ENCODE results near the gene TUBGCP2. TPM values are rescaled to one million over a fixed set of nuclear protein-coding genes. Genes with fewer than 3 reads are reported as not detected.
A peak's percentile ranks its signal among the peaks of the same experiment; 100 is the strongest.

TUBGCP2 gene
- total and polyA plus RNA-seq, 11 donors = 33.5 to 49.5 (median 38.2) TPM

DNA sequence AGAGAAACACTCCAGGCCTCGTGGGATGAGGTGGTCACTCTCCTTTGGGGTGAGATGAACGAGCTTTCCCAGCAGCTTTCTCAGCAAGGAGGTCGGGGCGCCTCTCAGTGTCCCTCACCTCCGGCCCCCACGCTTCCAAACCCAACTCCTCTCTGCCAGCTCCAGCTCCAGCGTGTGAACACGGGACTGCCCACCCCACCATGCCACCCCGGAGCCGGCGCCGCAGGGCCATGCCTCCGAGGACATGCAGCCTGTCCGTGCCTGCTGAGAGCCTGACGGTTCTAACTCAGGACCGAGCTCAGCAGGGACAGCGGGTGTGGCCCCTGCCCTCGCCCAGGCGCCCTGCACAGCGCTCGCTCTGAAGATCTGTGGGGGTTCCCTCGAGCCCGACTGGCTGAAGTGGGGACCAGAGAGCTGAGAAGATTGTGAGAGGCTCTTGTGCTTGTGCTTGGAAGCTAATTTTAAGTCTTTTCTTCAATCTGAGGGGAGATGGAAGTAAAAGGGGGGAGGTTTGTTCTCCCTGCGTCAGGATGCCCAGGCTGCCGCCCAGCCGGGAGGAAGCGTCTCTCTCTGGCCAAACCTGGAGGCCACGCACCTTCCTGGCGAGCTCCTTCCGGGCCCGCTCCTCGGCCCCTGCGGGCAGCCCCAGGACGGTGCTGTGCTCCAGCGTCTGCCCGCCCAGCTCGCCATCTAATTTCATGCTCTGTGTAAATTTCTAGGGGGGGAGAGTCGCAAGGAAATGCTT lies 26.9 kb downstream of the TUBGCP2 start:
- TF ChIP-seq POLR2A (IDR thresholded peaks at IDR 0.05) = no peak
- TF ChIP-seq, protein P1, sequence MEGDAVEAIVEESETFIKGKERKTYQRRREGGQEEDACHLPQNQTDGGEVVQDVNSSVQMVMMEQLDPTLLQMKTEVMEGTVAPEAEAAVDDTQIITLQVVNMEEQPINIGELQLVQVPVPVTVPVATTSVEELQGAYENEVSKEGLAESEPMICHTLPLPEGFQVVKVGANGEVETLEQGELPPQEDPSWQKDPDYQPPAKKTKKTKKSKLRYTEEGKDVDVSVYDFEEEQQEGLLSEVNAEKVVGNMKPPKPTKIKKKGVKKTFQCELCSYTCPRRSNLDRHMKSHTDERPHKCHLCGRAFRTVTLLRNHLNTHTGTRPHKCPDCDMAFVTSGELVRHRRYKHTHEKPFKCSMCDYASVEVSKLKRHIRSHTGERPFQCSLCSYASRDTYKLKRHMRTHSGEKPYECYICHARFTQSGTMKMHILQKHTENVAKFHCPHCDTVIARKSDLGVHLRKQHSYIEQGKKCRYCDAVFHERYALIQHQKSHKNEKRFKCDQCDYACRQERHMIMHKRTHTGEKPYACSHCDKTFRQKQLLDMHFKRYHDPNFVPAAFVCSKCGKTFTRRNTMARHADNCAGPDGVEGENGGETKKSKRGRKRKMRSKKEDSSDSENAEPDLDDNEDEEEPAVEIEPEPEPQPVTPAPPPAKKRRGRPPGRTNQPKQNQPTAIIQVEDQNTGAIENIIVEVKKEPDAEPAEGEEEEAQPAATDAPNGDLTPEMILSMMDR (IDR thresholded peaks at IDR 0.05) = no peak
- peaks cover 0 to 6% (median under 1%) of the 10 kb centered on the region in 9 donors for H3K27me3 ChIP-seq
- H3K36me3 ChIP-seq = peaks cover 6 to 85% (median 71%) of the 10 kb centered on the region in 9 donors
- WGBS, 4 donors = 89 to 93% (median 92%) methylated on average over 34 to 38 of the region's 38 CpGs
- H3K4me1 ChIP-seq = peaks cover 0 to 38% (median 2%) of the 10 kb centered on the region in 12 donors
- DNase-seq = no peak
- no peak for ATAC-seq
- intact Hi-C loops (cut with DNase I) = no loop called here
- no peak overlapping the region for H3K27ac ChIP-seq
- H3K4me3 ChIP-seq = no peak overlapping the region
- H3K9me3 ChIP-seq = no peaks in the 10 kb centered on the region

GRCh38 chr10:133281084-133281483 lies 27.6 kb downstream of the TUBGCP2 start:
- Histone ChIP-seq H3K4me1 (peaks cover 0 to 45% (median 8%) of the 10 kb centered on the region in 12 donors), H3K36me3 (peaks cover 6 to 78% (median 64%) of the 10 kb centered on the region in 9 donors), H3K27ac (no peak overlapping the region), H3K4me3 (no peak overlapping the region), H3K27me3 (peaks cover 0 to 14% (median 7%) of the 10 kb centered on the region in 9 donors), H3K9me3 (no peaks in the 10 kb centered on the region)
- DNase-seq (no peak), ATAC-seq (no peak)
- 94 to 95% (median 94%) methylated on average over 8 to 15 of the region's 15 CpGs for WGBS, 4 donors
- TF ChIP-seq POLR2A (IDR thresholded peaks at IDR 0.05) = no peak
- TF ChIP-seq, protein P1 (IDR thresholded peaks at IDR 0.05) = no peak
- intact Hi-C loops (cut with DNase I) = no loop called here

DNA sequence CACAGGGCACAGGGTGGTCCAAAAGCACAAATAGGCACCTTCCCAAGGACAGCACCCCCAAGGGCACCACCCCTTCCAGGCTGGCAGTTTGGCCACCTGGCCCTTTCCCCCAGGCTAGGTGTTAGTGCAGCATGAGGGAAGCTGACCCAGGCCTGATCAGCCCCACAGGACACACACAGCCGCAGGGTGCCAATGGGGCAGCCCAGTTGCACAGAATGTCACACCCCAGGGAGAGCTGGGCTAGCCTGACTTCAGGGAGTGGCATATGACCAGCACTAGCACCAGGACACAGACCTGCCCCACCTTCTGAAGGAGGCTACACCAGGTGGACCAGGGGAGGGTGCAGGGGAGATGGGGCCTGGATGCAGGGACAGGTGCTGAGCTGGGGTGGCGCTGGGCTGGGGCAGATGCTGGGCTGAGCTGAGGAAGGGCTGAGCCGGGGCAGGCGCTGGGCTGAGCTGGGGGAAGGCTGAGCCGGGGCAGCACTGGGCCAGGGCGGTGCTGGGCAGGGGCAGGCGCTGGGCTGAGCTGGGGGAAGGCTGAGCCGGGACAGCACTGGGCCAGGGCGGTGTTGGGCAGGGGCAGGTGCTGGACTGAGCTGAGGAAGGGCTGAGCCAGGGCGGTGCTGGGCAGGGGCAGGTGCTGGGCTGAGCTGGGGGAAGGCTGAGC lies 28.1 kb downstream of the TUBGCP2 start:
- intact Hi-C loops (cut with DNase I) = no loop called here
- WGBS, 4 donors = 91 to 96% (median 94%) methylated on average over 6 to 10 of the region's 10 CpGs
- TF ChIP-seq, protein P1 (IDR thresholded peaks at IDR 0.05) = no peak
- TF ChIP-seq POLR2A (IDR thresholded peaks at IDR 0.05) = no peak
- DNase-seq = no peak
- peaks cover 0 to 51% (median 8%) of the 10 kb centered on the region in 12 donors for H3K4me1 ChIP-seq
- H3K4me3 ChIP-seq = no peak overlapping the region
- no peak for ATAC-seq
- H3K36me3 ChIP-seq = peaks cover 6 to 72% (median 58%) of the 10 kb centered on the region in 9 donors
- peaks cover 0 to 19% (median 13%) of the 10 kb centered on the region in 9 donors for H3K27me3 ChIP-seq
- H3K27ac ChIP-seq = peak overlapping the region in 1 of 12 donors; percentile 81
- no peaks in the 10 kb centered on the region for H3K9me3 ChIP-seq

All from heart left ventricle (tissue), 16 donors.